HG02610 (cell line): Measurements from ENCODE around the gene SNAI1.

Experiments used
- ATAC-seq: cut with Tn5 transposase; IDR thresholded peaks from one replicate; pipeline ENCODE4 v1.9.1; 2021; ENCODE audit warnings: mild to moderate bottlenecking, moderate library complexity; ENCODE audit not compliant: unreplicated experiment

Gene SNAI1

DNA sequence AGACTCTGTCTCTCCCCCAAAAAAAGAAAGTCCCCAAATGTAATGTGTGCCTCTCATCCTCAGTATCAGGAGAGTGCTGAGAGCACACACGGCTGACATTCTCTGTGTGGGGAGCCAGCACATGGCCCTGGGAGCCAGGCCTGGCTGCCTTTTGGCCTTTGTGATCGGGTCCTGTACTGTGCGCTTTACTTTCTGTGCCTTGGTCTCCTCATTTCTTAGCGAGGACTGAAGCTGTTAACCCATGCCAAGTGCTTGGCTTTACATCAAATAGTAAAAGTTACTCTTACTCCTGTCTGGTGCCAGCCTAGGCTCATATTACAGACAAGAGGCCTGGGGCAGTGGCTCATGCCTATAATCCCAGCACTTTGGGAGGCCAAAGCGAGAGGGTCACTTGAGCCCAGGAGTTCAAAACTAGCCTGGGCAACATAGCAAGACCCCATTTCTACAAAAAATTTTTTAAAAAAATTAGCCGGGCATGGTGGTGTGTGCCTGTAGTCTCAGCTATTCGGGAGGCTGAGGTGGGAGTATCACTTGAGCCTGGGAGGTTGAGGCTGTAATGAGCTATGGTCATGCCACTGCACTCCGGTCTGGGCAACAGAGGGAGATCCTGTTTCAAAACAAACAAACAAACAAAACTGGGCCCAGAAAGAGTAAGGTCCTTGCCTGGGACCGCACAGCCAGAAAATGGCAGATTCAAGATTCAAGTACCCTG is 50.3 kb downstream of the SNAI1 start:
- no peak for ATAC-seq

DNA sequence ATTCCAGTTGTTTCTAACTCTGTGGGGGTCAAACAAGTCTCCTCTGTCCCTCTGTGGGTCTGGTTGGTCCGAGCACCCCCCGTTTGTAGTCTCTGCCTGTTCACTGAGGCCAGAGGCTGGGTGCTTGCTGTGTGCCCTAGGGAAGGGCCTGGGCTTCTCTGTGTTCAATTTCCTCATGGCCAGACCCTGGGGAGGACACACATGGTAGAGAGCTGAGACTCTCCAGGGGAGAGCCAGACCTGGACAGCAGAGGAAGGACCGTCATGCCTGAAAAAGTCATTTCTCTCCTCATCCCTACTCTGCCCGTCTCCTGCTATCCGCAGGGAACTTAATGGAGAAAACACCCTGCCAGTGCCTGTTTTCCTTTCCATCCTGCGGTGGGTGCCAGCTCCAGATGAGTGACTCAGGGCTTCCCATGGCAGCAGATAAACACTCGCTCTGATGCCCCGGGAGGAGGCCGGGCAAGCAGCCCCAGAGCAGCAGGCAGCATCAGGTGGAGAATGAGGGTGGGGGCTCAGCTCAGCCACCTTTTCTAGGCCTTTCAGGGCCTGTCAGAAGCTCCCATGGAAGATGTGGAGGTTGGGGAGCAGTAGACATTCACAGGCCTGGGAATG is 51.9 kb downstream of the SNAI1 start:
- ATAC-seq: no peak

DNA sequence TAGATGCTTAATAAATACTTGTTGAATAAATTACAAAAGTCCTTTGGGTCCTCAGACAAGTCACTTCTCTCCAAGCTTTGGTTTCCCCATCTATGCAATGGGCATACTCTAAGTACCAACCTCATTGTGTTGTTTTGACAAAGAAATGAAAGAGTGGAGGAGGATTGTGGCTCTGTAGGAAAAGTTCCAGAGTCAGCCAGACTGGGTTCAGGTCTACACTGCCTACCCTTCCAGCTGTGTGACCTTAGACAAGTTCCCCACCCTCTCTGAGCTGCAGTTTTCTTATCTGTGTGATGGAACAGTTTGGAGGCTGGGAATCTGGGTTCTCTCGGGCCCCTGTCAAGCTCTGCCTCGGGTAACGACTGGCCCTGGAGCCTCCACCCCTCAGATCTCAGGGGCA is 53.9 kb downstream of the SNAI1 start:
- no peak for ATAC-seq

DNA sequence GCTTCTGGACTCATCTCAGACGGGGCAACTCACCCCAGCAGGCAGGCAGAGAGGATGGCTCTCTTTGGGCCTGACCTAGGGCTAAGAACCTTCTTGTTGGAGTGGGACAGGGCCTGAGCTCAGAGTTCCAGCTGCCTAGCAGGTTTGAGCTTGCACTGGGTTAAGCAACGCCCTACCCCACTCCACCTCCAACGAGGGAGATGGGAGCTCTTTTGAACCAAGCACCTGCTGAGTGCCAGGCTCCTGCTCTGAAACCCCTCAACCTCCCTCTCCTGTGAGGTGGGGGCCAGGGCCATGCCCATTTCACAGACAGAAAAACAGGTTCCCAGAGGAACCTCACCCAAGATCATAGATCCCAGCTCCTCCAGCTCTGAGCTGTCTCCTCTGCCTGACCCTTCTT is 54.3 kb downstream of the SNAI1 start:
- ATAC-seq: no peak

DNA sequence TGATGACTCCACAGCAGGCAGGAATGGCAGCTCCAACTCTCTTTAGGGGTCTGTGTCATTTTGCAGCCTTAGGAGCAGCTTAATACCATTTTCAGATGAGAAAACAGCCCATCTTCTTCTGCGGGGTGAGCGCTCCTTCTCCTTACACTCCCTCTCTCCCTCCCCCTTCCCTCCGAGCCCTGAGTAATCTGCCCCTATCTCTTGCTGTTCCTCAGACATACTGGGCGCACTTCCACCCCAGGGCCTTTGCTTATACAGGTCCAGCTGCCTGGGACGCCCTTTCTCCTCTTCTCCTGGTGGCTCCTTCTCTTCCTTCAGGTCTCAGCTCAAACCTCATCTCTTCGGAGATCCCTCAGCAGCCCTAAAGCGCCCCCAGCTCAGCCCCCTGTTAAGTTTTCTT is 54.8 kb downstream of the SNAI1 start:
- no peak for ATAC-seq

DNA sequence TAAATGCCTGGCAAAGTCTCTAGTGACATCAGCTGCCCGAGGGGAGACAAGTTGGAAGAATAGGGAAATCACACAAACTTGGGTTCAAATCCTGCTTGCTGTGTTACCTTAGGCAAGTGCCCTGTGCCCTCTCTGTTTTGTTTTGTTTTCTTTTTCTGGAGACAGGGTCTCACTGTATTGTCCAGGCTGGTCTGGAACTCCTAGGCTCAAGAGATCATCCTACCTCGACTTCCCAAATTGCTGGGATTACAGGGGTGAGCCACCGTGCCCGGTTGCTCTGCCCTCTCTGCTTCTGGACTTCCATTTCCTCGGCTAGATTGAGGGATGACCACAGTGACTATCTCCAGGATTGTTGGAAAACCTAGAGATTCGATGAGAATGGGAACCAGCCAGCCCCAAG is 55.4 kb downstream of the SNAI1 start:
- ATAC-seq: no peak
